Measurements from ENCODE around the gene SMG1. TPM values are rescaled to one million over a fixed set of nuclear protein-coding genes. Genes with fewer than 3 reads are reported as not detected.

SMG1 gene
- total and polyA plus RNA-seq, 2 donors (not counting 1 experiment from before 2014, with no cell fraction given) = 30.1 to 101 TPM

GRCh38 chr16:18855196-18855595 lies 71.0 kb downstream of the SMG1 start:
- Histone ChIP-seq H3K36me3 (ENCODE audit: control insufficient read depth, insufficient read depth, low read length) (peaks cover 4% of the 10 kb centered on the region), H3K4me1 (ENCODE audit: control insufficient read depth, extremely low read depth, insufficient read depth, low read length) (no peaks in the 10 kb centered on the region)
- no peak for TF ChIP-seq CTCF (conservative IDR thresholded peaks at IDR 0.05 in 1 of 2, IDR thresholded peaks at IDR 0.05 in 1 of 2; ENCODE audit: low read depth in 1 of 2, low read length in 2 of 2)
- TF ChIP-seq EZH2 (IDR thresholded peaks at IDR 0.05; ENCODE audit: low read length, missing control alignments) = no peak

GRCh38 chr16:18853694-18854093 lies 72.5 kb downstream of the SMG1 start:
- H3K79me2 ChIP-seq (ENCODE audit: control insufficient read depth, insufficient read depth, low read length) = no peaks in the 10 kb centered on the region
- H3K4me1 ChIP-seq (ENCODE audit: control insufficient read depth, extremely low read depth, insufficient read depth, low read length) = no peaks in the 10 kb centered on the region
- H3K36me3 ChIP-seq (ENCODE audit: control insufficient read depth, insufficient read depth, low read length) = peaks cover 4% of the 10 kb centered on the region
- no peak overlapping the region for H3K27ac ChIP-seq (ENCODE audit: insufficient read depth, low read length)
- H2AFZ ChIP-seq (ENCODE audit: low read length) = no peak overlapping the region
- no peaks in the 10 kb centered on the region for H3K9me3 ChIP-seq (ENCODE audit: control insufficient read depth, insufficient read depth, low read depth, low read length)
- DNase-seq (ENCODE audit: low read depth in 2 of 2) = no peak
- H3K4me2 ChIP-seq (ENCODE audit: extremely low read depth, insufficient read depth, low read length) = no peak overlapping the region
- H3K4me3 ChIP-seq (replicated peaks in 1 of 4; ENCODE audit: control extremely low read depth in 1 of 4, insufficient read depth in 1 of 4, low read depth in 3 of 4, low read length in 4 of 4) = no peak overlapping the region
- TF ChIP-seq CTCF (conservative IDR thresholded peaks at IDR 0.05 in 1 of 2, IDR thresholded peaks at IDR 0.05 in 1 of 2; ENCODE audit: low read depth in 1 of 2, low read length in 2 of 2) (no peak), EZH2 (IDR thresholded peaks at IDR 0.05; ENCODE audit: low read length, missing control alignments) (no peak)
- no peak overlapping the region for H3K9ac ChIP-seq (ENCODE audit: insufficient read depth, low read length)
- no peaks in the 10 kb centered on the region for H3K27me3 ChIP-seq (ENCODE audit: control insufficient read depth, insufficient read depth, low read length)
- H4K20me1 ChIP-seq (ENCODE audit: control insufficient read depth, extremely low read depth, insufficient read depth, low read length) = no peaks in the 10 kb centered on the region

More at GRCh38 chr16:18855196-18855595, 71.0 kb downstream of the SMG1 start:
- Histone ChIP-seq H3K27ac (ENCODE audit: insufficient read depth, low read length) (no peak overlapping the region), H2AFZ (ENCODE audit: low read length) (no peak overlapping the region), H3K4me2 (ENCODE audit: extremely low read depth, insufficient read depth, low read length) (no peak overlapping the region), H3K9ac (ENCODE audit: insufficient read depth, low read length) (no peak overlapping the region), H3K27me3 (ENCODE audit: control insufficient read depth, insufficient read depth, low read length) (no peaks in the 10 kb centered on the region), H4K20me1 (ENCODE audit: control insufficient read depth, extremely low read depth, insufficient read depth, low read length) (no peaks in the 10 kb centered on the region), H3K4me3 (replicated peaks in 1 of 4; ENCODE audit: control extremely low read depth in 1 of 4, insufficient read depth in 1 of 4, low read depth in 3 of 4, low read length in 4 of 4) (no peak overlapping the region), H3K9me3 (ENCODE audit: control insufficient read depth, insufficient read depth, low read depth, low read length) (no peaks in the 10 kb centered on the region), H3K79me2 (ENCODE audit: control insufficient read depth, insufficient read depth, low read length) (no peaks in the 10 kb centered on the region)
- no peak for DNase-seq (ENCODE audit: low read depth in 2 of 2)

- Histone ChIP-seq H3K9me3 (ENCODE audit: control insufficient read depth, insufficient read depth, low read depth, low read length) (no peaks in the 10 kb centered on the region), H3K4me1 (ENCODE audit: control insufficient read depth, extremely low read depth, insufficient read depth, low read length) (no peaks in the 10 kb centered on the region), H3K79me2 (ENCODE audit: control insufficient read depth, insufficient read depth, low read length) (no peaks in the 10 kb centered on the region), H3K27ac (ENCODE audit: insufficient read depth, low read length) (no peak overlapping the region), H3K36me3 (ENCODE audit: control insufficient read depth, insufficient read depth, low read length) (peaks cover 4% of the 10 kb centered on the region), H3K9ac (ENCODE audit: insufficient read depth, low read length) (no peak overlapping the region), H3K4me2 (ENCODE audit: extremely low read depth, insufficient read depth, low read length) (no peak overlapping the region), H2AFZ (ENCODE audit: low read length) (no peak overlapping the region), H4K20me1 (ENCODE audit: control insufficient read depth, extremely low read depth, insufficient read depth, low read length) (no peaks in the 10 kb centered on the region), H3K27me3 (ENCODE audit: control insufficient read depth, insufficient read depth, low read length) (no peaks in the 10 kb centered on the region), H3K4me3 (replicated peaks in 1 of 4; ENCODE audit: control extremely low read depth in 1 of 4, insufficient read depth in 1 of 4, low read depth in 3 of 4, low read length in 4 of 4) (no peak overlapping the region)
- no peak for DNase-seq (ENCODE audit: low read depth in 2 of 2)
- TF ChIP-seq EZH2 (IDR thresholded peaks at IDR 0.05; ENCODE audit: low read length, missing control alignments) (no peak), CTCF (conservative IDR thresholded peaks at IDR 0.05 in 1 of 2, IDR thresholded peaks at IDR 0.05 in 1 of 2; ENCODE audit: low read depth in 1 of 2, low read length in 2 of 2) (no peak)
These were observed 73.6 kb downstream of the SMG1 start for GRCh38 chr16:18852647-18853046.
